GM12892 (cell line): ENCODE measurements around the gene AKR1E2.

Source experiments
- POLR2A ChIP-seq: IDR thresholded peaks from 2 replicates; pipeline ENCODE4 v1.6.1; 2011; ENCODE audit warnings: low read depth, low read length, control low read depth
- POLR2AphosphoS5 ChIP-seq: IDR thresholded peaks from 2 replicates; pipeline ENCODE4 v1.6.1; 2011; ENCODE audit warnings: low read depth, low read length, control low read depth

- TF ChIP-seq POLR2AphosphoS5 (no peak), POLR2A (no peak)
Measured at GRCh38 chr10:4801405-4801804, 24.6 kb upstream of the AKR1E2 start.
